Osteocyte (in vitro differentiated cells): ENCODE measurements around the gene MRGPRG. TPM values are rescaled to one million over a fixed set of nuclear protein-coding genes. Genes with fewer than 3 reads are reported as not detected.

Experiments used
- DNase-seq: peaks from one replicate; pipeline ENCODE4 v3.0.0; 2021; ENCODE audit warnings: mixed read lengths; ENCODE audit not compliant: unreplicated experiment; ENCODE audit errors: extremely low spot score
- H3K27ac Mint-ChIP-seq: one replicate; pipeline ENCODE4 v1.8.0; 2021; ENCODE audit warnings: mild to moderate bottlenecking, mixed read lengths; ENCODE audit not compliant: unreplicated experiment
- H3K27me3 Mint-ChIP-seq: one replicate; pipeline ENCODE4 v1.8.0; 2021; ENCODE audit warnings: mixed read lengths; ENCODE audit not compliant: unreplicated experiment
- H3K36me3 Mint-ChIP-seq: one replicate; pipeline ENCODE4 v1.8.0; 2021; ENCODE audit warnings: mixed read lengths; ENCODE audit not compliant: unreplicated experiment
- H3K4me1 Mint-ChIP-seq: one replicate; pipeline ENCODE4 v1.8.0; 2021; ENCODE audit warnings: mixed read lengths; ENCODE audit not compliant: unreplicated experiment
- H3K4me3 Mint-ChIP-seq: one replicate; pipeline ENCODE4 v1.8.0; 2021; ENCODE audit warnings: mild to moderate bottlenecking, moderate library complexity, mixed read lengths; ENCODE audit not compliant: unreplicated experiment
- H3K9me3 Mint-ChIP-seq: one replicate; pipeline ENCODE4 v1.8.0; 2021; ENCODE audit warnings: mixed read lengths; ENCODE audit not compliant: unreplicated experiment
- total RNA-seq: library from RNA; stranded (reverse); gene quantifications from 2 replicates; pipeline ENCODE4 v1.2.1, GENCODE V29; 2021
- TF ChIP-seq, protein P1 (sequence below): fragments of 200-600 bp; sonication (generic); IDR thresholded peaks from 2 replicates; pipeline ENCODE4 v1.5.0; 2021; ENCODE audit warnings: antibody characterized with exemption, mild to moderate bottlenecking, moderate library complexity

The MRGPRG gene
- total RNA-seq, 1 donor from 2014 or later: not detected

DNA sequence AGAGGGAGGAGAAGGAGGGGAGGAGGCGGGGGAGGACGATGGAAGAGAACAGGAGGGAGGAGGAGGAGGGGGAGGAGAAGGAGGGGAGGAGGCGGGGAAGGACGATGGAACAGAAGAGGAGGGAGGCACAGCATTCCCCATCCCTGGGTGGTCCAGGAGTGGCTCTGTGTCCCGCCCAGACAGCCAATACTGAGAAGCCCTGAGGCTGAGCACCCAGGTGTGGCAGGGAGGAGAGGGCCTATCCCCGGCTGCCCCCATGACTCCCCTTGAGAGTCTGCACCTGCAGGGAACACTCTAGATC is 12.9 kb upstream of the MRGPRG start:
- H3K36me3 Mint-ChIP-seq: no peaks in the 10 kb centered on the region
- H3K9me3 Mint-ChIP-seq: no peaks in the 10 kb centered on the region
- H3K27ac Mint-ChIP-seq: no peak overlapping the region
- no peak overlapping the region for H3K4me3 Mint-ChIP-seq
- TF ChIP-seq, protein P1, sequence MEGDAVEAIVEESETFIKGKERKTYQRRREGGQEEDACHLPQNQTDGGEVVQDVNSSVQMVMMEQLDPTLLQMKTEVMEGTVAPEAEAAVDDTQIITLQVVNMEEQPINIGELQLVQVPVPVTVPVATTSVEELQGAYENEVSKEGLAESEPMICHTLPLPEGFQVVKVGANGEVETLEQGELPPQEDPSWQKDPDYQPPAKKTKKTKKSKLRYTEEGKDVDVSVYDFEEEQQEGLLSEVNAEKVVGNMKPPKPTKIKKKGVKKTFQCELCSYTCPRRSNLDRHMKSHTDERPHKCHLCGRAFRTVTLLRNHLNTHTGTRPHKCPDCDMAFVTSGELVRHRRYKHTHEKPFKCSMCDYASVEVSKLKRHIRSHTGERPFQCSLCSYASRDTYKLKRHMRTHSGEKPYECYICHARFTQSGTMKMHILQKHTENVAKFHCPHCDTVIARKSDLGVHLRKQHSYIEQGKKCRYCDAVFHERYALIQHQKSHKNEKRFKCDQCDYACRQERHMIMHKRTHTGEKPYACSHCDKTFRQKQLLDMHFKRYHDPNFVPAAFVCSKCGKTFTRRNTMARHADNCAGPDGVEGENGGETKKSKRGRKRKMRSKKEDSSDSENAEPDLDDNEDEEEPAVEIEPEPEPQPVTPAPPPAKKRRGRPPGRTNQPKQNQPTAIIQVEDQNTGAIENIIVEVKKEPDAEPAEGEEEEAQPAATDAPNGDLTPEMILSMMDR: no peak
- DNase-seq: no peak
- peaks cover 31% of the 10 kb centered on the region for H3K27me3 Mint-ChIP-seq
- H3K4me1 Mint-ChIP-seq: no peaks in the 10 kb centered on the region

DNA sequence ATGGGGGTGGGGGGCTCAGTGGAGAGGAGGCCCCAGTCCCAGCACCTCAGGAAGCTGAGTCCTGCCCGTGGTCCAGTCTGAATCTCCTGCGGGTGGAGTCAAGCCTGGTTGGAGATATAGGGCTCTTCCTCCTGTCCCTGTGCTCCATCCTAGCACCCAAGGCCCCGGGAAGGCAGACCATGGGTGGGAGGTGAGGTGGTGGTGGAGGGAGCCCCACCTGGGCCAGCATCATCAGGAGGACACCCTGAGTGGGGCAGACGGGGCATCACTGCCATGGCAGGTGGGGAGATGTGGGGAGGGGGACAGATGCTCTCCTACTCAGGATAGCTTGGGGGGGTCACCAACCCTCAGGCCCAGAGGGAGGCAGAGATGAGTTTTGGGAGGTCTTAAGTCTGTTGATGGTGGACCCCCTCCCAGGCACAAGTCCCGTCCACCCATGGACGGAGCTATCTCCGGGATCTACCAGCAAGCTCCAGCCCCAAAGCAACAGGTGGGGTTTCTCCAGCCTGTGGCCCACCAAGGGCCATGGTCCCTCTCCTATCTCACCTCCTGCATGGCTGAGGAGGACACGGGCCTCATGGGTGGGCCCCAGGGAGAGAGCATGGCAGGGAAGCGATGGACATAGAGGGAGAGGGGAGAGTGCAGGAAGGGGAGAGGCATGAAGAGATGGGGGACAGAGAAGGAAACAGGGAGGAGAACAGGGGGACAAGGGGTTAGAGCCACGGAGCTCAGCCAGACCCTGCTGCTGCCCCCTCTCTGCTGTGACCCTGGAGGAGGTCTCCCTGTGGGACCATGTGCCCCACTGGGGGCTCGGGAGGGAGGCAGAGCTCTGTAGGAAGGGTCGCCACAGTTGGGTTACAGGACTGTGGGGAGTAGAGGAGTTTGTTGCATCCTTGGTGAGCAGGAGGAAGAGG is 12.3 kb upstream of the MRGPRG start:
- Mint-ChIP-seq H3K4me3 (no peak overlapping the region), H3K27ac (no peak overlapping the region), H3K4me1 (no peaks in the 10 kb centered on the region), H3K9me3 (no peaks in the 10 kb centered on the region), H3K27me3 (peaks cover 28% of the 10 kb centered on the region), H3K36me3 (no peaks in the 10 kb centered on the region)
- TF ChIP-seq, protein P1: no peak
- DNase-seq: peak; percentile 63

DNA sequence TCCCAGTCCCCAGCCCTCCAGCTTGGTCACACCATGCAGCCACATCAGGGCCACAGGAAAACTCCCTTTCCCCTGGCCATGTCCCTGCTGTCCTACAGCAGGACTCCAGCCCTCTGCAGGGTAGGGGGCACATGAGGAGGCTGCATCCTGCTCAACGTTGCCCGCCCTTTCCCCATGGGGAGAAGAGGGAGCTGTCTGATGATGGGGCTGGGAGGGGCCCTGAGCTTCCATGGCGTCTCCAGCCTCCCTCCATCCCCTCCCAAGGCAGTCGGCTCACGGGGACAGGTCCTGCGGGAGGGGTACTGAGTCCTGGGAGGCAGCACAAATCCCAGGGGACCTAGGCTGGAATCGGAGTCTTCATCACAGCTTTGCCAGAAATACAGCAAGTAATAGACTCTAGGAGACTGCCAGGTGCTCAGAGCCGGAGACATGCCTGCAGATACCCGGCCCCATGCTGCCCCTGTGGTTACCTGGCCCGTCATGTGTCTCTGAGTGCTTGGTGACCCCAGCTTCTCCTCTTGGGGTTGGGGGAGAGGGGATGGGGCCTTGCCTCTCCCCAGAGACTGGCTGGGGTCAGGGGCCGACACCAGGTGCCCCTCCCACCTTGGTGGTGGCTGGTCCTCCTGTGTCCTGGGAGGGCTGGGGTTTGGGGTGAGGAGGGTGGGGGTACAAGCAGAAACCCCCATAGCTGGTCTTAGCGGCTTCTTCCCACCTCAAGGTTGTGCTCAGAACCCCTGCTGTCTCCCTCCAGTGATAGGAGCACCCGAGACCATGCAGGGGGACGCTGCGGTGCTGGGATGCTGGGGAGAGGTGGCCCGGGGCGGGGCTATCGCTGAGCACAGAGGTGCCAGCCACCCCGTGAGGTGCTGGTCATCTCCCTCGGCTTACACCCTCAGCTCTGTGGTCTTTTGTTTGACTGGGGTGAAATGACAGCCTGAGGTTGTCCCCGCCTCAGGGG is 11.3 kb upstream of the MRGPRG start:
- TF ChIP-seq, protein P1: no peak

DNA sequence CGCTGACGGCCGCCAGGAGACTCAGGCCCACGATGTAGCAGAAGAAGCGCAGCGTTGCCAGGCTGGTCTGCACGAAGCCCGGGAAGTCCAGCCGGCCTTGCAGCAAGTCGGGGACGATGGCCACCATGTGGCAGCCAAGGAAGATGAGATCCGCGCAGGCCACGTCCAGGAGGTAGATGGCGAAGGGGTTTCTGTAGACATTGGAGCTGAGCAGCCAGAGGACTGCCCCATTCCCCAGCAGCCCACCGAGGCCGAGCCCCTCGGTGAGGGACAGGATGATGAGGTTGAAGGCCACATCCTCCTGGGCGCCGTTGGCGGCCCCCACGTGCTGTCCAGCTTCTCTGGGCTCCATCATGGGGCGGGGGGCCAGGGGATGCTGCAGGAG is 9.8 kb upstream of the MRGPRG start:
- Mint-ChIP-seq H3K36me3 (no peaks in the 10 kb centered on the region), H3K27ac (no peak overlapping the region), H3K9me3 (no peaks in the 10 kb centered on the region), H3K27me3 (peaks cover 20% of the 10 kb centered on the region), H3K4me1 (no peaks in the 10 kb centered on the region), H3K4me3 (no peak overlapping the region)
- DNase-seq: peak; percentile 80
- TF ChIP-seq, protein P1: no peak

More for the DNA sequence above, 11.3 kb upstream of the MRGPRG start:
- H3K4me1 Mint-ChIP-seq: no peaks in the 10 kb centered on the region
- H3K27ac Mint-ChIP-seq: no peak overlapping the region
- no peaks in the 10 kb centered on the region for H3K9me3 Mint-ChIP-seq
- peaks cover 18% of the 10 kb centered on the region for H3K27me3 Mint-ChIP-seq
- H3K4me3 Mint-ChIP-seq: no peak overlapping the region
- peak; percentile 81 for DNase-seq
- H3K36me3 Mint-ChIP-seq: no peaks in the 10 kb centered on the region
